HG02943 (cell line): ENCODE data around the gene INSYN2A.

Experiments used
- ATAC-seq: cut with Tn5 transposase; IDR thresholded peaks from one replicate; pipeline ENCODE4 v1.9.1; 2021; ENCODE audit warnings: mild to moderate bottlenecking, low read depth, moderate library complexity; ENCODE audit not compliant: unreplicated experiment

The INSYN2A gene

DNA sequence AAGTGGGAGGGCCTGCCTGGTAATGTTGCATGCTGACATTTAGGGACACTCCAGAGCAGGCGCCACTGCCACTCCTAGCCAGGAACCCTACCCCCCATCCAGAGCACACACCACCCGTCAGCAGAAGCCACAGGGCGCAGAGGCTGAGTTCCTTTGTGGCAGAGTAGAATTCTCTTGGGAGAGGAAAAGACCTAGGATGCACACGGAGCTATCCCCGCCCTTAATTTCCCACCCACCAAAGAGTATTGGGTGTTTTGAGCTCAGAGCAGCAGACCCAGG, 702 bp upstream of the INSYN2A start:
- ATAC-seq, result no peak

DNA sequence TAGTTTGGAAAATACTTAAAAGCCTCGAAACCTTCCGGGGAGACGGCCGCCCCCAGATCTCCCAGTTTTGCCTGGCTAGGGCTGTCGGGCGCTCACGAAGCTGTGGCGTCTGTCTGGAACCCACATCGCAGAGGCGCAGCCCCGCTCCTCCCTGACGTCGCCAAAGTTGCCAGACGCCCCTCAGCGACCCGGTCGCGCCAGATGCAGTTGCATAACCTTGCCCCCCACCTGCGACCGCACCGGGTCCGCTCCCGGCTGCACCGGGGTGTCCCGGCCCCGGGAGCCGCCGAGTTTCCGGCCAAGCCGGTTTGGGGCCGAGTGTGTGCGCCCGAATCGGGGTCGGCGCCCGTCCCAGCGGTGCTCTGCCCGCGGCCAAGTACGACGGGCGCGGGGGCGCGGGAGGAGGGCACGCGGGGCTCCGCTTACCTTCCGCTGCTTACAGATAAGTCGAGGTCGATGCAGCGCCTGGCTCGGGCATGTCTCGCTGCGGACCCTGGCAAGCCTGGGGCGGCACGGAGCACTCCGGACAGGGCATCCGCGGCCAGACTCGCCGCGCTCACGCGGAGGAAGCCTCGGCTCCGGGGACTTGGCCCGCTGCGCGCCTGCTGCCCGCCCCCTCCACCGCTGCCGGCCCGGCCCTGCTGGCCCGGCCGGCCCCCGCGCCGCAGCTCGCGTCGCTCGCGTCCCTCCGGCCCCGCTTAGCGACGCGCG, 665 bp downstream of the INSYN2A start:
- no peak for ATAC-seq

DNA sequence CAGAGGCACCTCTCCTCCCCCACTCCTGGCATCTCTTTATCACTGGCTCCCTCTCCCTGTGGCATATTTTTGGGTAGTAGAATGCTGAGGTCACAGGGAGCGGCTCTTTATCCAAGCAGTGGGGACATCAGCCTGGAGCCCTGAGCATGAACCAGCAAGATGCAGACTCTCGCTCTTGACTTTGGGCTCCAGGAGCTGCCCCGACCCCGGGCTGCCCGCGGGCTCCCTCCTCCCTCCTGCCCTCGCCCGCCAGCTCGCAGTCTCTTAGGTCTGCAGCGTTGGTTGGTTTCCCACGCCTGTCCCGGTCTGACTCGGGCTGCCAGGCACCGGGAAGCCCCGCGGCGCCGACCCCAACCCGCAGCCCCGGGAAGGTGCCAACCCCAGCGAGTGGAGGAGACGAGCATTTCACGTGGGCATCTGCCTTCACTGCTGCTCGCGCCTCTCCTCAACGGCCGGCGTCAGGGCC, 1.3 kb downstream of the INSYN2A start:
- ATAC-seq, result no peak

DNA sequence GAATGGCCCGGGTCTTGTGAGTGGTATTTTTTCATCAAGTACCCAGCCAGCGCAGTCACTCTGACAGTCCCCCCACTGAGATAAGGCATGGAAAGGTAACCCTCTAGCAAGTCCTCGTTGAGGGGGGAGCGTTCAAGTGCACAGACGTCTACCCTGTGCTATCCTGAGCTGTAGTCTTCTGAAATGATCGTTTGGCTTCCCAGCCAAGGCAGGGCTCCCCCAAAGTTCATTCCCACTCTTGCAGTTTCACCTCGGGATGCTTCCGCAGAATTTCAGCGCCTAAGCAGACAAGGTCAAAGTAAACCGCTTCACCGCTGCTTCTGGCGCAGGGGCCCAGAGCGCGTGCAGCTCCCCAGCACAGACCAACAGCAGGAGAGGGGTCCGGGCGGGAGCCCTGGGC, 1.8 kb downstream of the INSYN2A start:
- no peak for ATAC-seq

DNA sequence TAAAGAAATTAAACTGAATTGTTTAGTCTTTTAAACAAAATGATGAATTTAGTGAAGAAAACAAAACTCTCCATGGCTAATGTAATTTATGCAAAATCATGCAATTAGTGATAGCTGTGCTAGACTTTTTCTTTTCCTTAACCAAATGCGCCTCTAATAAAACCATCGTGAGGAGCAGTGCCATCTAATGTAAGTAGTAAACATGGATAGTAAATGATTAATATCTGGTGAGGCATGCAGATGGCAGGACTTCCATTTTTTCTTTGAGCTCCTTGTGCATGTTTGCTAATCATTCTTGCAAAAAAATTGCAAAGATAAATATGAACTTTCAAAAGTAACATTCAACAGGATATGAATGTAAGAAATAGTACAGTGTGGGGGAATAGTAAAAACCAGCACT, 2.3 kb downstream of the INSYN2A start:
- no peak for ATAC-seq

DNA sequence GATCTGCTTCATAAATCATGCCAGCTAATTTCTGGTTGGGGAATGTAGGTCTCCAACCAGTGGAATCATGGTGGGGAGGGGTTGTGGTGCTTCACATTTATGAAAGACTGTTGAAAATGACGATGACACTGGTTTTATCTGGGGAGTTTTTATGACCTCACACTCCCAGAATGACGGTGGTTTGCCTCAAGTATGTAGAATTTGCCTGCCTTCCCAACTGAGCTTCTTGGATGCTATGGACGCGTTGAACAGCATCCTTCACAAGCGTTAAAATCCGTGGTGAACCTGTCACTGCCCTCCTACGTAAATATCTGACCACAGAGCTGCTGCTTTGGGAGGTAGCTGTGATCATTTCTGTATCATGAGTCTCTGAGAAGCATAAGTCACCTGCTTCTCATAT, 3.3 kb downstream of the INSYN2A start:
- ATAC-seq, result no peak

DNA sequence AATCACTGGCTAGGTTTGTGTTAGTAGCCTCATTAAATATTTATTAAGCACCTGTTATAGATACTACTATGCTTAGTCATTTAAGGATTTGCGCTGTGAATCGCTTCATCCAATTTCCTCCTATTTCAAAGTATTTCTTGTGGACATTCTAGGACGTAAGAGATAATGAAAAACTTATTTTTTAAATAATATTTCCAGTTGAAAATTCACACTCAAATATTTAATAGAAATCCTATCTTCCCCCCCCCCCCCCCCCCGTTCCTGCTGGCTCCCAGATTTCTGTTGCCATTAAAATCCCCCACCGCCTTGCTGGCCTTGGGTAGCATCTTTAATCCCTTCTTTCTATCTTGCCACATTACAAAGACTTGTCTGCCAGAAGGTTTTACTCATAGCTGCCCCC, 6.0 kb downstream of the INSYN2A start:
- no peak for ATAC-seq

DNA sequence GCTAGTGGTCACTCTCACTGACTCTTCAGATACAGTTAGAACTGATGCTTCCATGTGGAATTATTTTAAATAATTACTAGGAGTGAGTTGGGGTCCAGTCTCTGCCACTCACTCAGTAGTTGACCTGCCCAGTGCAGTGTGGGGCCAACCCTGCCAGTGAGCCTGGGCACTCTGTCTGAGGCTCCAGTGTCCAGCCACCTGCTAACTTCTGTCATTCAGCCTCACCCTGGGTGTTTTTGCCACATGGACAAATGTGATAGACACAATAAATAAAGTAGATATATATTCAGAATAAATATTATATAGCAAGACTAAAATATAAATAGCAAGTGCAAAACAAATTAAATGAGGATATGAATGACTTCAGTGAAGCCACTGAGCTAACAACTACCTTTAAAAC, 7.2 kb downstream of the INSYN2A start:
- ATAC-seq, result no peak

DNA sequence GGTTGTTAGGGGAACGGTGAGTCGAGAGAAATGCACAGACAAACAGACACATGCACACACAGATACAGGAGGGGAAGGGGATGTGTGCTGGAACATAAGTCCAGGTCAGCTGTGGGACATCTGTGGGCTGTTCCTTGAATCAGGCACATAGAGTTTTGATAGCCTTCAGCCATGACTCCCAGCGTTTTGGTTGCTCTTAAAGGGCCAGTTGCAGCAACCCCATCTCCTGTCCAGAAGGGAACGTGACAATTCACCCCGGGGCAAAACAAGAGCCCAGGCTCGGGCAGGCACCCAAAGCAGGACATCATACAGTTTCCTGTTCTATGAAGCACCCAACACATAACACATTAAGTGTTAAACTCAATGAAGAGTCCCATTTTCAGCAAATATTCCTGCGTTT, 9.6 kb downstream of the INSYN2A start:
- ATAC-seq, result no peak

DNA sequence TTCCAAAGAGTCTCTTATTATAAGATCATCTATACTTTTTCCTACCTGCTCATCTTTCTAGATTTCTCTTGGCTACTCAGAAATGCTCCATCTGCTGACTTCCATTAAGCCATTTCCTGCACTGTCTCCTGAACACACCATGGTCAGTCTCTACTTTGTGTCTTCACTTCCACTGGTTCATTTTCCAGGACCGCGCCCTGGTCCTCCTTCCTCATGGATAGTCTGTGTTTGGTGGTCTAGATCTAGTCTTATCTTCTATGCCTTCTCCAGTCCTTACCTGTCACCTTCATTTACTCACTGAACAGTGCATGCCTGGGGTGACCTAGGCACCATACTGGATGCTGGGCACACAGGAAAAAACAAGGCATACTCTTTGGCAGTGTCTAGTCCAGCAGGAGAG, 11.8 kb downstream of the INSYN2A start:
- no peak for ATAC-seq

DNA sequence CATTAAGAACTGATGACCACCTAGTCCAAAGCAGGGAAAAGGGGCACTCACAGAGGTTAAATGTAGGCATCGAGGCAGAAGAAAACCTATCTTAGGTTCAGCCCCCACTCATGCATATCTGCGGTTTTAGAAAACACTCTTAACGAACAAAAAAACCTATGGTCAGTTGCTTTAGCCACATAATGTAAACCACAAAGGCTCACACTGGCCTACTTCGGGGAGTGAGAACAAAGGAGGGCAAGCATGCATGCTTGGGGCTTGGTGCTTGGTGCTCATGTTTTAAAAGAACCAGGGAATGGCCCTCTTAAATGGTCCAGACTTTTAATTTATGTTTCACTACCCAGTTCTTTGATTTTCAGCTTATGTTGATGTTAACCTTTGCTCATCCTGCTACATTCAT, 14.2 kb downstream of the INSYN2A start:
- ATAC-seq, result no peak

DNA sequence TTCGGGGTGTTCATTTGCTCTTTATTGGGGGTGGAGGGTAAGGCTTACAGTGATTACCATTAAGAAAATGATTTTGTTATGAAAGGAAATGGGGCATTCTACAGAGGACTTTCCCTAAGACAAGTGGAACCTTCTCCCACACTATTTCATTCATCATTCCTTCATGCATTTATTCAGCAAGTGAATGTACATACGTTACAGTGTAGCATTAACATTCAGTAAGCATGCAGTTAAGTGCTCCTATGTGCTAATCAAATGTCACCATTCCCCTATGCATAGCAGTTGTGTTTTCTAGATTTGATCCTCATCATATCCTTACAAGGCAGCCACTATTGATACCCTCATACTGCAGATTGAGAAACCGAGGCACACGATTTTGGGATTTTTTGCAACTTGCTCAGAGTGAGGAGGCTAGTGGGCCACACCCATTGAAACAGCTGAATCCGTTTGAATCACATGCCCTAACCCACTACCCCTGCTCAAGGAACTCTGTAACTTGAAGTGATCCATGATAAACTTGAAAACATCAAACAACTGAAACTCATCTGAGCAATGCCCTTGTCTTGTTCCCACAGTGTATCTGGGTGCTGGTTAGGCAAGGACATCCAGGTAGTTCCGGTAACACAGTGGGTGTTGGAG, 16.7 kb downstream of the INSYN2A start:
- no peak for ATAC-seq

DNA sequence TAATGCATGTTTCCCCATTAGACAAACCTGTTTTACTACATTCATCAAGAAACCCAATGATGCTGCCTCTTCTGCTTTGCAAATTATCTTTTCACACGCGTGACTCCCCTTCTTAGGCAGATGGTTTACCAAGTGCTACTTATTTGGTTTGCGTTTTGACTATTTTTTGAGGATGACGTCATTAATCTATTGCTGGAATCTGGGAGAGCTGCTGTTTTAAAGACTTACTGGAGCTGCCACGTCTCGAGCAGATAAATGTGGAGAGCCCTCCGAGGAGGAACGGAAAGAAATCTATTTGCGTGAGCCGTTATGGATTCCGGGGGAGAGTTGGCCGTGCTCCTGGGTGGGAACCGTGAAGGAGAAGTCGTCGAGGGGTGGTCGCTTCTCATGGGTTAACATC, 19.7 kb downstream of the INSYN2A start:
- no peak for ATAC-seq

DNA sequence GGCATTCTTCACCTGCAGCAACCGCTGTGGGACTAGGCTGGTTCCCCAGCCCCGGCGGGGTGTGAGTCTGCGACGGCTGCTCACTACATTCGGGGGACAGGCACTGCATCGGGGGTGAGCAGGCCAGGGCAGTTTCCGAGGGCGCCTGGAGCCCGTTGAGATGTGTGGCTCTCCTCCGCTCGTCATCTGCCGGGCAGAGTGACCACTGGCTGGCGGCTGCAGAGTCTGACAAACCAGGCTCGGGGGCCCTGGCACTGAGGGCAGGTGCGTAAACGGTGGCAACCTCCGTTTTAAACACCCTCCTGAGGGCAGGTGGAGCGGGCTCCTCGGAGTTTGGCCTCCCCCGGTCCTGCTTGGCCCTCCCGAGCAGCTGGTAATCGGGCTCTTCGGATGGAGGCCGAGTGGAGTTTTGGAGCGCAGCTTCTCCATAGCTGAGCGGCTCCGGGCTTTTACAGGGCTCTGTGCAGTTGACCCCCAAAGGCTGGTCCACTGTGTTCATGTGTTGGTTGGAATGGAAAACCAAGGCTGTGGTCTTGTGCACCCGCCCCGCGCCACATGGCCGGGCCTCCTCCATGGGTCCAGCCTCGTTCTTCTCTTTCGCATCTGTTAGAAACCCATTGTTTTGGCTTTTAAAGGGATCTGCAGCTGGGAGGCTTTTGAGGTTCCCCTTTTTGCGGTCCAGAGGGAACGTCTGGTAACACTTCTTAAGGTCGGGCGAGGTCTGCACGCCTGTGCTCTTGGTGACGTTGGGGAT, 20.9 kb downstream of the INSYN2A start:
- ATAC-seq, result no peak

DNA sequence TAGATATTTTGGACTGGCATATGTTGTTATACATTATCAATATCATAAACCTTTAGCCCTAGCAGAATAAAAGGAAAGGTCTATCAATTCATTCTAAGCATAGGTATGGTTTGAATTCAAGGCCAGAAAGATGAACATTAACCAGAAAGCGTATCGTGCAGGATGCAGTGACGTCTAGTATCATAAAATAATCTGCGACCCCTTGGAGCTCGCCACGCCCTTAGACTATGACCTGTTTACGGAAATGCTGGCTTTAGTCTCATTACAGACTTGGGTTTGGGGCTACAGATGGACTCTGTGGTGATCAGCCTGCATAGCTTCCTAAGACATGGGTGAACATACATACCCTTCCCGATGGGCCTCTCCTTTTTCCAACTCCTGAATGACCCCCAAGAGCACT, 21.5 kb downstream of the INSYN2A start:
- no peak for ATAC-seq

DNA sequence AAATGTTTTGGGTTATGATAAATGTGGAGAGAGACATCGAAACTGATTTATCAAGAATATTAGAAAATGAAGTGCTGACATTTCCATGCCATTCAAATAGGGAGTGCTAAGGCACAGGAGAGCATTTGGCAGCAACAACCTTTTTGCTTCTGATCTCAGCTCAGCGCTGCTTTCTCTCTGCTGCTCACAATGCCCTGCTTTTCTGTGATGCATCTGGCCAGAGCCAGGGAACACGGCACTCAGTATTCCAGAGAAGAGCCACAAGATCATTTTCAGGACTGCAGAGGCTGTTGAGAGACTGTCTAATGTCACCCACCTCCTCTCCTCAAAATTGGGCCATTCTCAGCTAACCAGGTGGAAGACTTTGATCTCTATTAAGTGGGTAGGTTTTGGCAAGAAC, 28.1 kb downstream of the INSYN2A start:
- no peak for ATAC-seq

DNA sequence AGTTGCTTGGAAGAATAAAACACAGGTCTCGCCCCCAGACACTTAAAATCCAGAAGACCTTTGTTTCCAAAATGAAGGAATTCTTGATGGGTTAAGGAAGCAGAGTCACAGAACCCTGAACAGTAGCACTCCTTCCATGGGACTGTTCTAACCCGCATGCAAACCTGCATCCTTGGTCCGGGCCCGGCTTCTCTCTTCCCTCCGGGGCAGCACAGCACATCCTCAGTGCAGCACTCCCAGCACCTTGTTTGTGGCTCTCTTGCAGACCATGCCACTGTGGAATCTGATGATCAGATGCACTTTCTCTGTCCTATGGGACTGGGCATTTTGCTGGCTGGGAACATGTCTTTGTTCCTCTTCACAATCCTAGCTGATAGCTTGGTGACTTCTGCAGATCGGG, 33.5 kb downstream of the INSYN2A start:
- ATAC-seq, result no peak

DNA sequence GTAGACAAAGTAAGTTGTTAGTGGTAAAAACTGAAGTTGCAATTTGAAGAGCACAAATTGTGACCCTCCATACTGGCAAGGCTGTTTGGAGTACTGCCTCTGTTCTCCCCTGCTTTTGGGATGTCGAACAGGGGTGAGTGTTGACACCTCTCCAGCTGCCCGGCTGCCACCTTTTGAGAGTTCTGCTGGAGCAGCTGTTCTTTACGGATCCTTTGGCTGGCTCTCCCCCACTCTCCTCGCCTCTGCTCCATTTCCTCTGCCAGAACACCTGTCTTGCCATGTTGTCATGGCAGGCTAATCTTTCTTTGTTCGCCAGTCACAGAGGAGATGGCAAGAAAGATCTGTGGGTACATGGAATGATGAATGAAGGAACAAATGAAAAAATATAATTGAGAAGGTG, 34.9 kb downstream of the INSYN2A start:
- no peak for ATAC-seq

DNA sequence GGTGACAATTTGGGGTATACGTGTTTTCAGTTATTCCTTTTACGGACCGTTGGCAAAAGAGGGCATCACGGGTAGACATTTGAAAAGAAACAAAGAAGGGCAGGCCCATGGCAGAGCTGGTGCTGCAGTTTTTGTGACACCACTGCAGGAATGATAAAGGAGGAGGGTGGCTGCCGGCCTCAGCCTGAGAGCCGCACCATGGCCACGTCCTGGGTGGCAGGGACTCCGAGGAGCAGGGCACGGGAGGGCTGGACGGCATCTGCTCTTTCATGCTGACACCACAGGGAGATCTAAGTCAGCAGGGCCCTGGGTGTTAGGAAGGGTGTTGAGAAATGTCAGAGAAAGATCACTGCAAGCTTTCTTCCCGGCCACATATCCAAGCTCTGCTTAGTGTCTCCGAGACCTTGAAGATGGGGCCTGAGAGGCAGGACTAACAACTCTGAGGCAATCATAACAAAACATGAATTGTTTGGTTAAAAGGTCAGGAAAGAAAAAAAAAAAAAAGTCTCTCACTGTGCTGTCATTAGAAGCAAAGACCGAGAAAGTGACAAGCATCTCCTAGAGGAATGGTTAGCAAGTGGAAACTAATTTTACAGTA, 36.6 kb downstream of the INSYN2A start:
- ATAC-seq, result no peak

DNA sequence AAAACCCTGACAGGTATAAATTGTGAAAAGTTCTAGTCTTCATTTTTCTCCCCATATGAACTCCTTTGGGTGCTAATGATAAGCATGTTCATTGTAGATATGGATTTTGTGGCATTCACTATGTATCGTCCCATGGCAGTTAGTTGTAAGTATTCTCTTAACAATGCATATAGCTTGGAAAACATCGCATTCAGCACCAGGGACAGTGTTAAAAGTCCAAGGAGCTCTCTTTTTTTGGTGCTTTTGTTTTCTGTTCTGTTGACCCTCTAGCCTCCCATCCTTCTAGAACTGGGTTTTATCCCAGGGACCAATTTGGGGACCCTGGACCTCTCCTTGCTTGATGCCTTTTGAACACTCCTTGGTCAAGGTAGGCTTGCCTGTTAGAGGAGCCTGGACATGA, 37.7 kb downstream of the INSYN2A start:
- ATAC-seq, result no peak

DNA sequence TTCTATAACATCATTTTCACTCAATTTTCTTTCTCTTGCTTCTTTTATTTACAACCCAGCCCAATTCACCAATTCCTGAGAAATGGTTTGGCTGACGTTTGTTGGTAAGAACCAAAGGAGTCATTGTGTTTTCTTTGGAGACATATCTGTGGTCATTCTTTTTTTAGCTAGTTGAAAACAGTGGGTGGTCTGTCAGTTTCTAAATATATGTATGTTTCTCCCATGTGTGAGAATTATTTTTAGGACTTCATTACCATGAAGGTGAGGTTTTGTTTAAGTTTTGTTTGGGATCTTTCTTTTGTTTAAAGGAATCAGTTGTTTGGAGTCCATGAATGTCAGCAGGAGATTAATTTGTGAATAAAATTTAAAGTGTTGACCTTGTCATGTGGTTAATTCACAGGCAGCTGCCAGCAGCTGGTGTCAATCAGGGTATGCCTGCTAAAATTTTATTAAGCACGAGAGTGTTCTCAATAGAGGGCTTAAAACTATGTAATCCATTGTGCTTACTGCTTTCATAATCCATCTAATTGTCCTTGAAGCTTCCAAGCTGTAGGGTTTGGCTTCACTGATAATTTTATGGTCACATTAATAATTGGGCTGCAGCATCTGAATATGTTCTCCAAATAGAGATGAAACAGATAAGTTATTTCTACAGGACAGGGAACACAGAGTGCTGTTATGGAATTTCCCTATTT, 38.7 kb downstream of the INSYN2A start:
- ATAC-seq, result no peak
